ENCODE results near the gene UBA6. TPM values are rescaled to one million over a fixed set of nuclear protein-coding genes. Genes with fewer than 3 reads are reported as not detected.

The UBA6 gene
- polyA plus RNA-seq, 1 of the 3 experiments (the other 2 are of a cell fraction), result 51.0 TPM

DNA sequence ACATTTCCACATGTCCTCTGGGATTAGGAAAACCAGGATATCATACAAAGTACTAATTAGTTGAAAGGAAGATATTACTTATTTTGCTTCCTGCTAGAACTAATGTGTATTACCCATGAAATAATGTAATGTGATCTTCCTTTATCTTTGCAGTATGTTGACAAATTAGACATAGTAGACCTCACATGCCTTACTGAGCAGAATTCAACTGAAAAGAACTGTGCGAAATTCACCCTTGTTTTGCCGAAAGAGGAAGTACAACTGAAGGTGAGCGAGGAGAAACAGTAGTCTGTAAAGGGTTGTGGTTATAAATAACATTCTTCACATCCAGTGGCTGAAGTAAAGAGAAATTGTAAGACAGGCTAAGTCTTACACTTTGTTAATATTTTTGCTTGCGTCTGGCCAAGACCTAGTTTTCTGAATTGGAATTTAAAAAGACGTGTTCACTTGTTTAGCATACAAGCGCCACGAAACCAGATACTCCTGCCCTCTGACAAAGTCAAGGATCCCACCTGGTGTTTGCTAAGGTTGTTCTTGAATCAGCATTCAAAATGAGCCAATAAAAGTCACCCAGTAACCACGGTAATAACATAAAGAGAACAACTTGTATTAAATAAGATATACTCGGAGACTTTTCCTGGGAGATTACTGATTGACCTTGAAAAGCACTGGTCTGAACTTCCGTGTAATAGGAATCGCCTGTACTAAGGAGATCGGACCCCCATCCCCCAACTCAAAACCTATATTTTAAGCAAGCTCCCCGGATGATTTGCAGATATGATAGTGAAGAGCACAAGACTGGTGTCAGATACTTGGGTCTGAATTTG is 125.5 kb downstream of the UBA6 start (continued):
- TF ChIP-seq MXI1 (IDR thresholded peaks at IDR 0.05; ENCODE audit: low read depth, low read length) (no peak), GABPA (IDR thresholded peaks at IDR 0.05; ENCODE audit: low read depth) (no peak)

- no peak for DNase-seq
- no peak for TF ChIP-seq MXI1 (IDR thresholded peaks at IDR 0.05; ENCODE audit: low read depth, low read length)
- Histone ChIP-seq H3K4me3 (ENCODE audit: low read depth in 2 of 2, low read length in 1 of 2) (no peak overlapping the region), H2AFZ (ENCODE audit: low read depth) (no peak overlapping the region), H3K36me3 (replicated peaks in 1 of 2; ENCODE audit: control insufficient read depth in 1 of 2, insufficient read depth in 2 of 2, low read length in 1 of 2) (no peaks in the 10 kb centered on the region), H4K20me1 (ENCODE audit: insufficient read depth) (no peaks in the 10 kb centered on the region), H3K4me1 (ENCODE audit: control insufficient read depth in 1 of 2, insufficient read depth in 2 of 2, low read depth in 1 of 2, low read length in 1 of 2) (no peaks in the 10 kb centered on the region), H3F3A (replicated peaks; ENCODE audit: insufficient read depth) (no peaks in the 10 kb centered on the region), H3K79me2 (ENCODE audit: insufficient read depth) (no peaks in the 10 kb centered on the region), H3K9ac (no peak overlapping the region), H3K9me2 (no peaks in the 10 kb centered on the region), H3K27me3 (ENCODE audit: insufficient read depth) (no peaks in the 10 kb centered on the region), H3K27ac (ENCODE audit: low read depth in 2 of 2, low read length in 1 of 2) (no peak overlapping the region), H3K9me3 (no peaks in the 10 kb centered on the region), H3K4me2 (no peak overlapping the region)
- CTCF ChIA-PET, result interaction anchor here (1.0 kb wide), 1 partner anchor 9 kb away, joined by 4 read pairs; no protein-coding TSS in a partner anchor
- POLR2A ChIA-PET, result no interaction called here
Measured at GRCh38 chr4:67573193-67573592, 127.8 kb downstream of the UBA6 start.

DNA sequence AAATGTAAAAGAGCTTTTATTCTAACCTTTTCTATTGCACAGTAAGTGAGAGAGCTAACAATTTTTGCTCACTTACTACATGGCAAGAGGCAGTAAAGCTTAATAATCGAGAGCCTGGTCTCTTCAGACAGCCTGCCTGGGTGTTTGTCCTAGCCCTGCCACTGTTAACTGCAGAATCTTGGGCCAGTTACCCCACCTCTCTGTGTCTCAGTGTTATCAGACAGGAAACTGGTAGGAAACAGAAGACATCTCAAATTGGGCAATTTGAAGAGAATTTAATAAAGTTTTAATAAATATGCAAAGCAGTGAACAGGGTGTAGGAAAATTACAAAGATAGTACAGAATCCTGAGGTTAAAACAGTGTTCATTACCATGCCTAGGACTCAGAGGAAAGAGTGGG is 129.0 kb downstream of the UBA6 start:
- H3K79me2 ChIP-seq (ENCODE audit: insufficient read depth), result no peaks in the 10 kb centered on the region
- H3K4me2 ChIP-seq, result no peak overlapping the region
- H3K9me3 ChIP-seq, result no peaks in the 10 kb centered on the region
- H3K4me1 ChIP-seq (ENCODE audit: control insufficient read depth in 1 of 2, insufficient read depth in 2 of 2, low read depth in 1 of 2, low read length in 1 of 2), result no peaks in the 10 kb centered on the region
- 19% methylated on average over 1 of the region's 1 CpG for WGBS (ENCODE audit: low lambda C conversion rate)
- no peaks in the 10 kb centered on the region for H4K20me1 ChIP-seq (ENCODE audit: insufficient read depth)
- H3K9ac ChIP-seq, result no peak overlapping the region
- no peak overlapping the region for H2AFZ ChIP-seq (ENCODE audit: low read depth)
- no peaks in the 10 kb centered on the region for H3K36me3 ChIP-seq (replicated peaks in 1 of 2; ENCODE audit: control insufficient read depth in 1 of 2, insufficient read depth in 2 of 2, low read length in 1 of 2)
- H3K27me3 ChIP-seq (ENCODE audit: insufficient read depth), result no peaks in the 10 kb centered on the region
- POLR2A ChIA-PET, result no interaction called here
- DNase-seq, result no peak
- no peak for TF ChIP-seq RCOR1 (IDR thresholded peaks at IDR 0.05; ENCODE audit: low read length)
- TF ChIP-seq JUND (IDR thresholded peaks at IDR 0.05), result no peak
- no peak for TF ChIP-seq MXI1 (IDR thresholded peaks at IDR 0.05; ENCODE audit: low read depth, low read length)
- no peak for TF ChIP-seq ELF1 (IDR thresholded peaks at IDR 0.05)
- TF ChIP-seq EZH2phosphoT487 (IDR thresholded peaks at IDR 0.05; ENCODE audit: borderline replicate concordance, low read depth), result no peak
- TF ChIP-seq, protein P1, sequence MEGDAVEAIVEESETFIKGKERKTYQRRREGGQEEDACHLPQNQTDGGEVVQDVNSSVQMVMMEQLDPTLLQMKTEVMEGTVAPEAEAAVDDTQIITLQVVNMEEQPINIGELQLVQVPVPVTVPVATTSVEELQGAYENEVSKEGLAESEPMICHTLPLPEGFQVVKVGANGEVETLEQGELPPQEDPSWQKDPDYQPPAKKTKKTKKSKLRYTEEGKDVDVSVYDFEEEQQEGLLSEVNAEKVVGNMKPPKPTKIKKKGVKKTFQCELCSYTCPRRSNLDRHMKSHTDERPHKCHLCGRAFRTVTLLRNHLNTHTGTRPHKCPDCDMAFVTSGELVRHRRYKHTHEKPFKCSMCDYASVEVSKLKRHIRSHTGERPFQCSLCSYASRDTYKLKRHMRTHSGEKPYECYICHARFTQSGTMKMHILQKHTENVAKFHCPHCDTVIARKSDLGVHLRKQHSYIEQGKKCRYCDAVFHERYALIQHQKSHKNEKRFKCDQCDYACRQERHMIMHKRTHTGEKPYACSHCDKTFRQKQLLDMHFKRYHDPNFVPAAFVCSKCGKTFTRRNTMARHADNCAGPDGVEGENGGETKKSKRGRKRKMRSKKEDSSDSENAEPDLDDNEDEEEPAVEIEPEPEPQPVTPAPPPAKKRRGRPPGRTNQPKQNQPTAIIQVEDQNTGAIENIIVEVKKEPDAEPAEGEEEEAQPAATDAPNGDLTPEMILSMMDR (IDR thresholded peaks at IDR 0.05), result no peak
- no peak for TF ChIP-seq RAD21 (IDR thresholded peaks at IDR 0.05; ENCODE audit: low read length)
- TF ChIP-seq EP300 (IDR thresholded peaks at IDR 0.05; ENCODE audit: borderline replicate concordance in 1 of 2, low read depth in 1 of 2, low read length in 1 of 2), result no peak
- TF ChIP-seq FOSL2 (IDR thresholded peaks at IDR 0.05; ENCODE audit: borderline replicate concordance, low read depth), result no peak
- no peak for TF ChIP-seq TEAD4 (IDR thresholded peaks at IDR 0.05; ENCODE audit: borderline replicate concordance, insufficient read depth)
- TF ChIP-seq FOXJ3 (CRISPR knock-in tag; IDR thresholded peaks at IDR 0.05), result no peak
- TF ChIP-seq, protein P2, sequence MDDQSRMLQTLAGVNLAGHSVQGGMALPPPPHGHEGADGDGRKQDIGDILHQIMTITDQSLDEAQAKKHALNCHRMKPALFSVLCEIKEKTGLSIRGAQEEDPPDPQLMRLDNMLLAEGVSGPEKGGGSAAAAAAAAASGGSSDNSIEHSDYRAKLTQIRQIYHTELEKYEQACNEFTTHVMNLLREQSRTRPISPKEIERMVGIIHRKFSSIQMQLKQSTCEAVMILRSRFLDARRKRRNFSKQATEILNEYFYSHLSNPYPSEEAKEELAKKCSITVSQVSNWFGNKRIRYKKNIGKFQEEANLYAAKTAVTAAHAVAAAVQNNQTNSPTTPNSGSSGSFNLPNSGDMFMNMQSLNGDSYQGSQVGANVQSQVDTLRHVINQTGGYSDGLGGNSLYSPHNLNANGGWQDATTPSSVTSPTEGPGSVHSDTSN (IDR thresholded peaks at IDR 0.05), result no peak
- no peak for TF ChIP-seq CHD2 (IDR thresholded peaks at IDR 0.05; ENCODE audit: low read length, partially characterized antibody)
- TF ChIP-seq TCF12 (IDR thresholded peaks at IDR 0.05), result no peak
- no peak for TF ChIP-seq NRF1 (IDR thresholded peaks at IDR 0.05; ENCODE audit: low read depth, low read length)
- CTCF ChIA-PET, result no interaction called here
- H3K4me3 ChIP-seq (ENCODE audit: low read depth in 2 of 2, low read length in 1 of 2), result no peak overlapping the region
- no peaks in the 10 kb centered on the region for H3K9me2 ChIP-seq
- H3F3A ChIP-seq (replicated peaks; ENCODE audit: insufficient read depth), result no peaks in the 10 kb centered on the region
- no peak overlapping the region for H3K27ac ChIP-seq (ENCODE audit: low read depth in 2 of 2, low read length in 1 of 2)
